GM12892 (cell line): ENCODE measurements around the gene ATIC.

Source experiments
- POLR2A ChIP-seq: IDR thresholded peaks from 2 replicates; pipeline ENCODE4 v1.6.1; 2011; ENCODE audit warnings: low read depth, low read length, control low read depth
- POLR2AphosphoS5 ChIP-seq: IDR thresholded peaks from 2 replicates; pipeline ENCODE4 v1.6.1; 2011; ENCODE audit warnings: low read depth, low read length, control low read depth

DNA sequence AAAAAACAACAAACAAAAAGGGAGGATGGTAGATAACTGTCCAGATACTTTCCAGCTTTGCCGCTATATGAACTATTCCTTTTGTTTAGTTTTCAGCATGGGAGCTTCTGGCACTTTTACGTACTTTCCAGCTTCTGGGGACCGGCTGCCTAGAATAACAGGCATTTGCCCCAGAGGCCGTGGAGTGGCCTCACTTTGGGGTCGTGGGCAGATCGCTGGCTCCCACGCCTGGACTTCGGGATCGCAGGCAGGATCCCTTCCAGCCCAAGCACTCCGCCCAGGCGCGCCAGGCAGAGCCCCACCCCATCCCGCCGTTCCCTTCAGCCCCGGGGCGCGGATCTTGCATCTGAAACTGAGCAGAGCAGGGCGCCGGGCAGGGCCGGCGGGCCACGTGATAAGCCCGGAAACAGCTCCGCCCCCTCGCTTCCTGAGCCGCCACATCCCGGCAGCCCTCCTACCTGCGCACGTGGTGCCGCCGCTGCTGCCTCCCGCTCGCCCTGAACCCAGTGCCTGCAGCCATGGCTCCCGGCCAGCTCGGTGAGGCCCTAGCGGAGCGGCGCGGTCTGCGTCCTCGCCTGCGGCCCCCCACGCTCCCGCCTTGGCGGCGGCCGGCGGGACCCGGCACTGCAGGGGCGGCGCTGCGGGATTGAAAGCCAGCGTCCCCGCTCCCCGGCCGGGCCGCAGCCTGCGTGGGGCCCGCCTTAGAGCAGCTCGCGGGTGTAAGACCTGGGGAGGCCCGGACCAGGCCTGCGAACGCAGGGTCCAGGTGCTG lies at the start of gene ATIC:
- TF ChIP-seq POLR2AphosphoS5 (peak; percentile 87), POLR2A (peak; percentile 97)
